Progenitor cell of endocrine pancreas (in vitro differentiated cells): ENCODE measurements around the gene TIMP3. TPM values are rescaled to one million over a fixed set of nuclear protein-coding genes. Genes with fewer than 3 reads are reported as not detected.

ENCODE experiments used
- DNase-seq: peaks from one replicate; pipeline ENCODE4 v3.0.0; 2021; ENCODE audit warnings: low spot score; ENCODE audit not compliant: unreplicated experiment
- H3K27ac Mint-ChIP-seq: 2 replicates; pipeline ENCODE4 v1.8.0; 2021; ENCODE audit warnings: mild to moderate bottlenecking, moderate library complexity, mixed read lengths
- H3K27me3 Mint-ChIP-seq: 2 replicates; pipeline ENCODE4 v1.8.0; 2021; ENCODE audit warnings: mixed read lengths
- H3K36me3 Mint-ChIP-seq: 2 replicates; pipeline ENCODE4 v1.8.0; 2022; ENCODE audit warnings: mixed read lengths; ENCODE audit not compliant: insufficient read depth
- H3K4me1 Mint-ChIP-seq: 2 replicates; pipeline ENCODE4 v1.8.0; 2021; ENCODE audit warnings: low read depth, mixed read lengths
- H3K4me3 Mint-ChIP-seq: 2 replicates; pipeline ENCODE4 v1.8.0; 2021; ENCODE audit warnings: low read depth, mild to moderate bottlenecking, moderate library complexity, mixed read lengths
- H3K9me3 Mint-ChIP-seq: 2 replicates; pipeline ENCODE4 v1.8.0; 2021; ENCODE audit warnings: low read depth, mixed read lengths
- total RNA-seq: library from RNA; stranded (reverse); gene quantifications from 2 replicates; pipeline ENCODE4 v1.2.1, GENCODE V29; 2021
- TF ChIP-seq, protein P1 (sequence below): fragments of 200-600 bp; sonication (generic); IDR thresholded peaks from one replicate; pipeline ENCODE4 v1.5.0; 2021; ENCODE audit warnings: antibody characterized with exemption, mild to moderate bottlenecking; ENCODE audit not compliant: unreplicated experiment

The TIMP3 gene
- total RNA-seq, 1 donor from 2014 or later, result 2.4 TPM

DNA sequence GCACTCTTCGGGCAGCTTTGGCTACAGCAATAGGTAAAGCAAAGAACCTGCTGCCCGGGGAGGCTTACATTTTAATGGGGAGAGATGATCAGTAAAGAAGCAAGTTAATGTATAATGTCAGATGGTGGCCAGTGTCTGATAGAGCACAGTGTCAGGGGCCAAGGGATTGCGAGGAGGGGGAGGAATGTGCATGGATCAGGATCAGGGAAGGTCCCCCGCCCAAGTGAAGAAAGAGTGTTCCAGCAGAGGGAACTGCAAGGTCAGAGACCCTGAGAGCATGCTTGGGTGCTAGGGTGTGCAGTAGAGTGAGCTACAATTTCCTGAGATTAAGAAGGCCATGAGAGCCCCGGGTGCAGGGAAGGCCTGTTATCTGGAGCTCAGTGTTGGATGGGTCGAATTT, 39.7 kb downstream of the TIMP3 start:
- H3K27ac Mint-ChIP-seq, result no peak overlapping the region
- H3K4me1 Mint-ChIP-seq, result no peaks in the 10 kb centered on the region
- no peak for DNase-seq
- H3K4me3 Mint-ChIP-seq, result no peak overlapping the region
- no peaks in the 10 kb centered on the region for H3K36me3 Mint-ChIP-seq
- peaks cover 3% of the 10 kb centered on the region for H3K27me3 Mint-ChIP-seq
- no peaks in the 10 kb centered on the region for H3K9me3 Mint-ChIP-seq
- TF ChIP-seq, protein P1, sequence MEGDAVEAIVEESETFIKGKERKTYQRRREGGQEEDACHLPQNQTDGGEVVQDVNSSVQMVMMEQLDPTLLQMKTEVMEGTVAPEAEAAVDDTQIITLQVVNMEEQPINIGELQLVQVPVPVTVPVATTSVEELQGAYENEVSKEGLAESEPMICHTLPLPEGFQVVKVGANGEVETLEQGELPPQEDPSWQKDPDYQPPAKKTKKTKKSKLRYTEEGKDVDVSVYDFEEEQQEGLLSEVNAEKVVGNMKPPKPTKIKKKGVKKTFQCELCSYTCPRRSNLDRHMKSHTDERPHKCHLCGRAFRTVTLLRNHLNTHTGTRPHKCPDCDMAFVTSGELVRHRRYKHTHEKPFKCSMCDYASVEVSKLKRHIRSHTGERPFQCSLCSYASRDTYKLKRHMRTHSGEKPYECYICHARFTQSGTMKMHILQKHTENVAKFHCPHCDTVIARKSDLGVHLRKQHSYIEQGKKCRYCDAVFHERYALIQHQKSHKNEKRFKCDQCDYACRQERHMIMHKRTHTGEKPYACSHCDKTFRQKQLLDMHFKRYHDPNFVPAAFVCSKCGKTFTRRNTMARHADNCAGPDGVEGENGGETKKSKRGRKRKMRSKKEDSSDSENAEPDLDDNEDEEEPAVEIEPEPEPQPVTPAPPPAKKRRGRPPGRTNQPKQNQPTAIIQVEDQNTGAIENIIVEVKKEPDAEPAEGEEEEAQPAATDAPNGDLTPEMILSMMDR, result no peak

DNA sequence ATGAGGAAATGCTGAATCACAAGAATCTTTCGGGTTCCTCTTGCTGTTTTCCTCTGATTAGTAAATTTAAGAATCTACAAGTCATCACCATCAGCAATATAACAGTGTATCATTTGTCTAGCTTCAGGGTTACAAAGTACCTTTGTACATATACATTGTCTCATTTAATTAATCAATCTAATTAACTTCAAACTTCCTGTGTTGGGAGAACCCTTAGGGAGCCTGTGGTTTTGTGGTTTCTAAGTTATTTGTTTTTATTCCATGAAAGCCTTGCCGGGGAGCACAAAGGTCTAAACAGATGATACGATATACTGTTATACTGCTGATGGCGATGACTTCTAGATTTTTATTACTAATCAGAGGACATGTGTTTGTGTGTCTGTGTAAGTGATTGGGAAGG, 41.0 kb downstream of the TIMP3 start:
- H3K9me3 Mint-ChIP-seq, result no peaks in the 10 kb centered on the region
- no peak overlapping the region for H3K27ac Mint-ChIP-seq
- H3K27me3 Mint-ChIP-seq, result peaks cover 3% of the 10 kb centered on the region

DNA sequence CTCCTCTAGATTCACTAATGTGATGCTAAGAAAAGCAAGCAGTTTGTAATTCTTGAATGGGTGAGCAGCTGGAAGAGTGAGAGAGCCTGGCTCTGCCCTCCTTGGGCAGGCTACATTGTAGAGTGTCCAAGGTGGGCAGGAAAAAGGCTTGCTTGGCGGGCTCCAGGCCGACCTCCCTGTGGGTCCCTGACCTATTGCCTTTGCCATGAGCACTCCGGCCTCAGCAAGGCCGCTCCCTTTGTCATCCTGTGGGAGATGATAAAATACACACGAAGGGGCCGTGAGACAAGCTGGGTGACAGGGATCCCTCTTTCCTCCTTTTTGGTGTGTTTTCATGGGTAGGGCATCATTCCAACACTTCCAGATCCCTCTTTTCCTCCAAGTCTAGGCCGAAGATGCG, 41.8 kb downstream of the TIMP3 start:
- DNase-seq, result no peak
- no peaks in the 10 kb centered on the region for H3K9me3 Mint-ChIP-seq
- peaks cover 3% of the 10 kb centered on the region for H3K27me3 Mint-ChIP-seq
- no peak overlapping the region for H3K4me3 Mint-ChIP-seq
- no peaks in the 10 kb centered on the region for H3K4me1 Mint-ChIP-seq
- peak overlapping the region; percentile 65 for H3K27ac Mint-ChIP-seq
- TF ChIP-seq, protein P1, result no peak
- H3K36me3 Mint-ChIP-seq, result no peaks in the 10 kb centered on the region

More for the DNA sequence above, 41.0 kb downstream of the TIMP3 start:
- TF ChIP-seq, protein P1, result no peak
- no peak for DNase-seq
- Mint-ChIP-seq H3K4me1 (no peaks in the 10 kb centered on the region), H3K4me3 (no peak overlapping the region), H3K36me3 (no peaks in the 10 kb centered on the region)

DNA sequence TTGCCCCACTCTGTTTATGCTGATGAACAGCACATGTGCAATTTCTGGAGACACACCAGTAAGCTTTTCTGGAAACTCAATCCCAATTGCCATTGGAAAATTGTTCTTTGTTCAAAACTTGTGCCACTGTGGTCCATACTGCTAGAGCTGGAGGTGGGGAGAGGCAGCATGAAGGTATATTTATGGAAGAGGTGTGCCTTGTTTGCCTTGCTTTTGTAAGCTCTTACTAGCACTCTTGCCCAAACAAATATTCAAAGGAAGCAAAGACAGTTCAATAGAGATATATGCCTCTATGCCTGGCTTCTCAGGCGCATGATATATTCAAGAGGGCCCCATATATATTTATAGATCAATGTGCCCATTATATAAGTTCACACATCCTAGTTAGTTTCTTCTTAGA, 42.7 kb downstream of the TIMP3 start:
- Mint-ChIP-seq H3K27me3 (peaks cover 3% of the 10 kb centered on the region), H3K36me3 (no peaks in the 10 kb centered on the region), H3K4me3 (no peak overlapping the region), H3K4me1 (no peaks in the 10 kb centered on the region), H3K9me3 (no peaks in the 10 kb centered on the region), H3K27ac (peak overlapping the region; percentile 49)
- DNase-seq, result no peak
- TF ChIP-seq, protein P1, result no peak

DNA sequence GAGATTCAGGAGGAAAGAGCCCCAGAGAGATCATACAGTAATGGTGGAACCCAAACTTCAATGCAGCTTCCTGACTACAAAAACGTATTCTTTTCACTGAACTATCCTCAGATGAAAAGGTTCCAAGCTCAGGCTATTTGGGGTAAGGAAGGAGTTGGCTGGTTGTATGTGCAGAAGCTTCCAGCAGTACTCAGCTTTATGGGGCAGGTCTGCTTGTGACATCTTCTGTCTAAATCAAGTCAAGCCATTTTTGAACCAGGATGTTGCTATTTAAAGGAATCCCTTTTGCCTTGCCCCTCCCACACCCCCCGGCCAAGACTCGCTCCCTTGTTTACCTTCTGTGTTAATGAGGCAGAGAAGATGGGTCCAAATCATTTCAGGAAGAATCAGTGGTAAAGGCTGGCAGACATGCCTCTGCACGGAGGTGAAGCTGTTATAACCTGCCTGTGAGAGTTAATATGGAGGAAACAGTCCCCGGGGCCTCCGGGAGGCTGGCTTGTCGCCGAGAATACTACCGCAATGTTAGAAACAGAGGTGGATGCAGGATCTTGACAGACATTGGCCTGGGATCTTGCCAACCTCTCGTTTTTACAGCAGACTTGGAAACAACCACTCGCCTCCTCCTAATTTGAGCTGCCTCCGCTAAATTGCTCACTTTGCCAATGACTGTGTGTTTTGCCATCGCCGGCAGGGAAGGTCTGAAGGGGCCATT, 45.4 kb downstream of the TIMP3 start:
- no peak overlapping the region for H3K27ac Mint-ChIP-seq
- DNase-seq, result no peak
- TF ChIP-seq, protein P1, result no peak
- no peak overlapping the region for H3K4me3 Mint-ChIP-seq
- no peaks in the 10 kb centered on the region for H3K36me3 Mint-ChIP-seq
- H3K4me1 Mint-ChIP-seq, result no peaks in the 10 kb centered on the region
- no peaks in the 10 kb centered on the region for H3K9me3 Mint-ChIP-seq
- H3K27me3 Mint-ChIP-seq, result no peaks in the 10 kb centered on the region
